H1 (cell line): ENCODE measurements around the gene OR13J1. TPM values are rescaled to one million over a fixed set of nuclear protein-coding genes. Genes with fewer than 3 reads are reported as not detected.

ENCODE experiments used
- BCL11A ChIP-seq, 2 experiments: IDR thresholded peaks; one replicate each; pipeline ENCODE4 v1.6.1; 2011; ENCODE audit warnings: low read depth in 2 of 2, low read length in 2 of 2, mild to moderate bottlenecking in 2 of 2
- HDAC2 ChIP-seq, 2 experiments: fragments of 300-600 bp in 1 of 2; sonication (generic) in 1 of 2; IDR thresholded peaks; 2 replicates each; pipeline ENCODE4 v1.6.1; 2011 to 2012; ENCODE audit warnings: low read depth in 2 of 2, low read length in 2 of 2, mild to moderate bottlenecking in 2 of 2, moderate library complexity in 2 of 2, borderline replicate concordance in 1 of 2, inconsistent platforms in 1 of 2
- POU5F1 ChIP-seq: IDR thresholded peaks from 2 replicates; pipeline ENCODE4 v1.6.1; 2011; ENCODE audit warnings: low read depth, mild to moderate bottlenecking, low read length, moderate library complexity
- SP2 ChIP-seq: IDR thresholded peaks from 2 replicates; pipeline ENCODE4 v1.6.1; 2012; ENCODE audit warnings: mild to moderate bottlenecking, low read length, inconsistent platforms
- SP4 ChIP-seq: IDR thresholded peaks from 2 replicates; pipeline ENCODE4 v1.6.1; 2012; ENCODE audit warnings: low read length, inconsistent platforms
- TAF7 ChIP-seq: optimal IDR thresholded peaks from 2 replicates; pipeline ENCODE3; 2011; ENCODE audit warnings: low read depth, mild to moderate bottlenecking, inconsistent platforms, low read length, moderate library complexity, borderline replicate concordance
- YY1 ChIP-seq: IDR thresholded peaks from 2 replicates; pipeline ENCODE4 v1.6.1; 2011; ENCODE audit warnings: low read depth, mild to moderate bottlenecking, low read length
- polyA plus RNA-seq, 7 experiments: library from polyadenylated mRNA; depleted of rRNA in 3 of 7; stranded (reverse) in 5 of 7; unstranded in 2 of 7; fragments of >200 nt in 5 of 7; fragments of 200-250 nt in 2 of 7; gene quantifications; 1 replicate in 5 of 7; 2 replicates in 1 of 7; 4 replicates in 1 of 7; pipeline versions ENCODE4 v1.2.1 to v1.2.3, GENCODE V29; 2011 to 2013; ENCODE audit warnings: missing spikeins in 2 of 7, mixed read lengths in 2 of 7
- total RNA-seq: library from RNA; stranded (reverse); fragmentation: NEBNext Ultra II Directional; extraction: Animal tissue kit (Norgen Biotek cat#: 25700); gene quantifications from 2 replicates; pipeline ENCODE4 v1.2.1, GENCODE V29; 2021

Gene OR13J1
- total and polyA plus RNA-seq, 2 of the 8 experiments (the other 6 are each of a cell fraction or from before 2014, with no cell fraction given): not detected

DNA sequence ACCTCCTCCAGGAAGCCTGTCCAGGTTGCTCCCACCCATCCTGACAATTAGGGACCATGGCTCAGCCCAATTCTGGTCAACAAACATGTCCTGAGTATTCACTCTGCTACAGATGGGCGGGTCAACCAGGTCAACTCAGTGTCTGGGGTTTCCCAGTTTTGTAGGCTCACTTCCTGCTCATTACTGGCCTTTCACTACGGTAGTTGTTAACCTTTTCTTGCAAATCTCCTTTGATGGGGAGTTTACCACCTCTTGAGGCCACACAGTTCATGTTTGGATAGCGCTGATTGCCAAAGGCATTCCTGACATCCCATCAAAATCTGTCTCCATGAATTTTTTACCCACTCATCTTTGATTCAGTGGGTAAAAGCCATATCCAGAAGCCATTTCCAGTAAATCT lies 27.4 kb downstream of the OR13J1 start (continued):
- TF ChIP-seq HDAC2 (IDR thresholded peaks at IDR 0.05; ENCODE audit: borderline replicate concordance in 1 of 2, low read depth in 2 of 2, low read length in 2 of 2) (no peak), YY1 (no peak), SP4 (no peak), TAF7 (no peak), BCL11A (IDR thresholded peaks at IDR 0.05; ENCODE audit: low read depth in 2 of 2, low read length in 2 of 2) (no peak), POU5F1 (no peak), SP2 (no peak)
